ENCODE results near the gene ANAPC10.

The ANAPC10 gene

DNA sequence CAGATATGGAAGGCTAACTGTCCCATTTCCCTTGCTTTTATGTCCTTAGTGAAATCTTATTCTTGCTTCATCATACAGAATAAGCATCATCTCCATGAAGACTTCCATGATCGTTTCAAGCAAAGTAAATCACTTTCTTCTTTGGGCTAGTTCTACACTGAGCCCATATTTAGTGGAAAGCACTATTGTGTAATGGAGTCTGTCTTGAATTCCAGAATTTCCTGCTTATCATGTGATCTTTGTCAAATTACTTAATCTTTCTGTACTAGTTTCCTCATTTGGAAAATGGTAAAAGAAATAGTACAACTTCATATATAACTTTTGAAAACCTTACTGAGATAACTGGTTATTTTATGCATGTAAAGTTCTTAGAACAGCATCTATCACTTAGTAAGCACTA is 7.6 kb downstream of the ANAPC10 start:
- TF ChIP-seq, protein P1, sequence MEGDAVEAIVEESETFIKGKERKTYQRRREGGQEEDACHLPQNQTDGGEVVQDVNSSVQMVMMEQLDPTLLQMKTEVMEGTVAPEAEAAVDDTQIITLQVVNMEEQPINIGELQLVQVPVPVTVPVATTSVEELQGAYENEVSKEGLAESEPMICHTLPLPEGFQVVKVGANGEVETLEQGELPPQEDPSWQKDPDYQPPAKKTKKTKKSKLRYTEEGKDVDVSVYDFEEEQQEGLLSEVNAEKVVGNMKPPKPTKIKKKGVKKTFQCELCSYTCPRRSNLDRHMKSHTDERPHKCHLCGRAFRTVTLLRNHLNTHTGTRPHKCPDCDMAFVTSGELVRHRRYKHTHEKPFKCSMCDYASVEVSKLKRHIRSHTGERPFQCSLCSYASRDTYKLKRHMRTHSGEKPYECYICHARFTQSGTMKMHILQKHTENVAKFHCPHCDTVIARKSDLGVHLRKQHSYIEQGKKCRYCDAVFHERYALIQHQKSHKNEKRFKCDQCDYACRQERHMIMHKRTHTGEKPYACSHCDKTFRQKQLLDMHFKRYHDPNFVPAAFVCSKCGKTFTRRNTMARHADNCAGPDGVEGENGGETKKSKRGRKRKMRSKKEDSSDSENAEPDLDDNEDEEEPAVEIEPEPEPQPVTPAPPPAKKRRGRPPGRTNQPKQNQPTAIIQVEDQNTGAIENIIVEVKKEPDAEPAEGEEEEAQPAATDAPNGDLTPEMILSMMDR (IDR thresholded peaks at IDR 0.05) = no peak

DNA sequence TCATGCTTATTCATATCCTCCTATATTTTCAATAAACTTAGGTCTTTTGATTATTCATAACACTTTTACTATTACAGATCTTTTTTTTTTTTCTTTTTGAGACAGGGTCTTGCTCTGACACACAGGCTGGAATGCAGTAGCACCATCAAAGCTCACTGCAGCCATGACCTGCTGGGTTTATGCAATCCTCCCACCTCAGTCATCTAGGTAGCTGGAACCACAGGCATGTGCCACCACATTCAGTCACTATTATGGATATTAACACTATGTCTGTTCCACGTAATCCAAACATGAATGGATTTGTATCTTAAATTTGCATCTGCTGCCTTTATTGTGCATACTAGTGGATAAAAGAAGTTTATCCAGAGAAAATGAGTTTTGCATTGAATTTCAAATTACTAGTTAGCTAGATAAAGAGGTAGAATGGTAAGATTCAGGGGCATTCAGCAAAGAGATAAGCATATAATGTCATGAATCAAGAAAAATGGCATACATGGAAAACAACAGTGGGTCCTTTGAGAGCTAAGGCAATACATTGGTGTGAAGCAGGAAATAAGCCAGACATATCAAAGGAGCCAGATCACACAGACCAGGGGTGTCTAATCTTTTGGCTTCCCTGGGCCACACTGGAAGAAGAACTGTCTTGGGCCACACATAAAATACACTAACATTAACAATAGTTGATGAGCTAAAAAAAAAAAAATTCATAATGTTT is 13.9 kb downstream of the ANAPC10 start:
- TF ChIP-seq, protein P1 (IDR thresholded peaks at IDR 0.05) = no peak

- TF ChIP-seq, protein P1 (IDR thresholded peaks at IDR 0.05) = no peak
Observed at GRCh38 chr4:145081756-145082155, 16.2 kb downstream of the ANAPC10 start.

- TF ChIP-seq, protein P1 (IDR thresholded peaks at IDR 0.05) = no peak
Observed at GRCh38 chr4:145076469-145076855, 21.5 kb downstream of the ANAPC10 start.

GRCh38 chr4:145075742-145076468 is 22.1 kb downstream of the ANAPC10 start:
- TF ChIP-seq, protein P1 (IDR thresholded peaks at IDR 0.05) = no peak

DNA sequence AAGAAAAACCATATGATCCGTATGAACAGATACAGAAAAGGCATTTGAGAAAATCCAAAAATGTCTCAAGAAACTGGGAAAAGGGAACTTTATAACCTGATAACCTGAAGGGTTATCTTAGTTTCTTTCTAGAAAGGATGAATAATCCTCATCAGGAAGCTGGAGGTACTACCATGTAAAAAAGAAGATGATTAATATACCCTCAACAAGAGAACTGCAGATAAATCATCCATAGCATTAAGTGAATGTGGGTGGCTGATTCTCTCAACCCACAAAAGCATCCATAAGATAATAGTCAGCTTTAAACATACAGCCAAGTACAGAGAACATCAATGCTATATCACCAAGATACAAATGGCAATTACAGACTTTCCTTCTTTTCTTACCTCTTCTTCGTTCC is 26.4 kb downstream of the ANAPC10 start:
- TF ChIP-seq, protein P1 (IDR thresholded peaks at IDR 0.05) = no peak

GRCh38 chr4:145069361-145069760 is 28.6 kb downstream of the ANAPC10 start:
- TF ChIP-seq, protein P1 (IDR thresholded peaks at IDR 0.05) = no peak
